ENCODE results near the gene TRIOBP. TPM values are rescaled to one million over a fixed set of nuclear protein-coding genes. Genes with fewer than 3 reads are reported as not detected.
A peak's percentile ranks its signal among the peaks of the same experiment; 100 is the strongest.

The TRIOBP gene
- total RNA-seq, 1 experiment from 2014 or later, result 45.7 TPM

DNA sequence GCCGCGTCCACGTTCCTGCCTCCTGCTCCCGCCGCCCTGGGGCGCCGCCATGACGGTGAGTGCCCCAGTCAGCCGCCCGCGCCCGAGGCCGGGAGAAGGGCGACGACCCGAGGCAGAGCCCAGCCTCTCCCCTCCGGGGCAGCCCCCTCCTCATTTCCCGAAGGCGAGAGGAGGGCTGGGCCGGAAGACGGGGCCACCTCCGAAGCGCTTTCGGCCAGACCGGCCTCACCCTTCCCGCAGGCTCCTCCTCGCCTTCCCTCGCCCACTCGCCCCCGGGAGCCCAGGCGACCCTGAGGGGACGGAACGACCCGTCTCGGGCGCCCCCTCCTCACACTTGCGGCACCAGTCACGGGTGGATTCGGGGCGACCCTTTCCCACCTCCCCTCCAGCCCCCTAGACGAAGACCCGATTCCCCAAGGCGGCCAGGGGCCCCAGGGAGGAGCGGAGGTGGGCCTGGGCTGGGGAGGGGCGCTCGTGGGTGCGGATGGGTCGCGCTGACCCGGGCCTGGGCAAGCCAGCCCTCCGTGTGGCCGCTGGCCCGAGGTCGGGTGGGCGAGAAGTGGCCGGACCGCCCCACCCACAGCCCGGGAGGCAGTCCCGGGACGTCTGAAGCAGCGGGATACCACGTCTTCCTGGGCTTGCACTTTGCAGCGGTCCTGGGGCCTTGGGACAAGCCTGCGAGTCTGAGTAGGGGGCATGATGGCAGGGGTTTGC, 49.7 kb downstream of the TRIOBP start:
- TF ChIP-seq, protein P1, sequence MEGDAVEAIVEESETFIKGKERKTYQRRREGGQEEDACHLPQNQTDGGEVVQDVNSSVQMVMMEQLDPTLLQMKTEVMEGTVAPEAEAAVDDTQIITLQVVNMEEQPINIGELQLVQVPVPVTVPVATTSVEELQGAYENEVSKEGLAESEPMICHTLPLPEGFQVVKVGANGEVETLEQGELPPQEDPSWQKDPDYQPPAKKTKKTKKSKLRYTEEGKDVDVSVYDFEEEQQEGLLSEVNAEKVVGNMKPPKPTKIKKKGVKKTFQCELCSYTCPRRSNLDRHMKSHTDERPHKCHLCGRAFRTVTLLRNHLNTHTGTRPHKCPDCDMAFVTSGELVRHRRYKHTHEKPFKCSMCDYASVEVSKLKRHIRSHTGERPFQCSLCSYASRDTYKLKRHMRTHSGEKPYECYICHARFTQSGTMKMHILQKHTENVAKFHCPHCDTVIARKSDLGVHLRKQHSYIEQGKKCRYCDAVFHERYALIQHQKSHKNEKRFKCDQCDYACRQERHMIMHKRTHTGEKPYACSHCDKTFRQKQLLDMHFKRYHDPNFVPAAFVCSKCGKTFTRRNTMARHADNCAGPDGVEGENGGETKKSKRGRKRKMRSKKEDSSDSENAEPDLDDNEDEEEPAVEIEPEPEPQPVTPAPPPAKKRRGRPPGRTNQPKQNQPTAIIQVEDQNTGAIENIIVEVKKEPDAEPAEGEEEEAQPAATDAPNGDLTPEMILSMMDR (IDR thresholded peaks at IDR 0.05; ENCODE audit: unreplicated experiment), result no peak
- peak overlapping the region; percentile 67 for H3K27ac Mint-ChIP-seq (ENCODE audit: low read depth, unreplicated experiment)
- peaks cover 12% of the 10 kb centered on the region for H3K36me3 Mint-ChIP-seq (ENCODE audit: insufficient read depth, unreplicated experiment)
- no peaks in the 10 kb centered on the region for H3K9me3 Mint-ChIP-seq (ENCODE audit: unreplicated experiment)
- no peaks in the 10 kb centered on the region for H3K27me3 Mint-ChIP-seq (ENCODE audit: insufficient read depth, unreplicated experiment)
- POLR2A ChIA-PET, result interaction anchor here (0.8 to 4.2 kb wide), 4 partner anchors 19 to 65 kb away, joined by 3 to 27 read pairs (median 8); partner anchors contain the start of gene NOL12
- intact Hi-C loops (cut with micrococcal nuclease), result no loop called here
- peaks cover 57% of the 10 kb centered on the region for H3K4me1 Mint-ChIP-seq (ENCODE audit: insufficient read depth, unreplicated experiment)
- CTCF ChIA-PET, result interaction anchor here (0.6 kb wide), 1 partner anchor 82 kb away, joined by 3 read pairs; no protein-coding TSS in a partner anchor
- no peak for DNase-seq (ENCODE audit: unreplicated experiment)
- H3K4me3 Mint-ChIP-seq (ENCODE audit: unreplicated experiment), result peak overlapping the region; percentile 77
- BruUV-seq (replicated peaks), result TSS peak; percentile 28

DNA sequence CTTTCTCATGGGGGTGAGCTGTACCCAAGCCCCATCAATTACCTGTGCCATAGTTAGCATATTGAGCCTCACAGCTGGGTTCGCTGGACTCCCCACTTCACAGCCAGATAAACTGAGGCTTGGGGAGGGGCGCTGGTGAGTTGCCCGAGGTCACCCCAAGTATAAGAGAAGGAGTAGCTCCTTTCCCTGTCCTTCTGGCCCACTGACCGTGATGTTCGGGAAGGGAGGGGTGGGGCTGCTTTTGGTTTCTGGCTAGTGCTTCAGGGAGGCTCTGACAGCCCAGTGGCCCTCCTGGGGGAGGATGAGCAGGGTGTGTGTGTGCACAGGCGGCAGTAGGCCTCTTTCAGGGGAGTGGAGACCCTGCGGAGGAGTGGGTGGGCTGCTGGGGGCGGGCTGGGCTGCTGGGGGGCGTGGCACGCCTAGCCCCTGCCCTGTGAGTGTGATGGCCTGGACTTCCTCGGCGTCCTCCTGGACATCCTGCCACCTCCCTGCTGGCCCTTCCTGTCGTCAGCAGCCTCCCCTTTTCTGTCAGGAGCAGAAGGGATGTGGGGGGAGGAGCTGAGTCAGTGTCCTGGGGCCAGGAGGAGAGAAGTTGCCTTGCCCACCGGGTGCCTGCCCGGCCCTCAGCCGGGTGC, 50.3 kb downstream of the TRIOBP start:
- DNase-seq (ENCODE audit: unreplicated experiment), result peak; percentile 65
- Mint-ChIP-seq H3K36me3 (ENCODE audit: insufficient read depth, unreplicated experiment) (peaks cover 15% of the 10 kb centered on the region), H3K9me3 (ENCODE audit: unreplicated experiment) (no peaks in the 10 kb centered on the region), H3K4me3 (ENCODE audit: unreplicated experiment) (peak overlapping the region; percentile 77), H3K4me1 (ENCODE audit: insufficient read depth, unreplicated experiment) (peaks cover 61% of the 10 kb centered on the region), H3K27me3 (ENCODE audit: insufficient read depth, unreplicated experiment) (no peaks in the 10 kb centered on the region), H3K27ac (ENCODE audit: low read depth, unreplicated experiment) (peak overlapping the region; percentile 67)
- TF ChIP-seq, protein P1 (IDR thresholded peaks at IDR 0.05; ENCODE audit: unreplicated experiment), result no peak
- BruUV-seq (replicated peaks), result no TSS peak
- intact Hi-C loops (cut with micrococcal nuclease), result no loop called here
- ChIA-PET POLR2A (interaction anchor here (0.6 to 4.2 kb wide), 11 partner anchors 19 to 359 kb away, joined by 3 to 27 read pairs (median 4); partner anchors contain the start of genes GCAT, GGA1, NOL12 and PDXP), CTCF (interaction anchor here (0.6 to 0.7 kb wide), 4 partner anchors 29 to 180 kb away, joined by 3 read pairs; no protein-coding TSS in a partner anchor)

DNA sequence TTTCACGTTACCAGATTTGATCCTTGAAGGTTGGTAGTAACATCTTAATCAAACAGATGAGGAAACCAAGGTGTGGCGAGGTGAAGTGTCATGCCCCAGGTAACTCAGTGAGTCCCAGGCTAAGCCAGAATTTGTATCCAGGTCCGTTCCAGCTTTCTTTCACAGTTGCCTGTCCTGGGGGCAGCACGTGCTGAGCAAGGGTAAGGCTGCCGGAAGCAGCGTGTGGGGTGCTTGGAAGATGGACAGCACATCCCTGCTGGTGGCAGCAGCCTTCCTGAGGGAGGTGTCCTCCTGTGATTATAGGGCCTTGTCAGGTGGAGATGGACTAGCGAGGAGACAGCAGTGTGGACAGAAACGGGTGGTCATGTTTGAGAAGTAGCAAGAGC, 50.9 kb downstream of the TRIOBP start:
- peaks cover 61% of the 10 kb centered on the region for H3K4me1 Mint-ChIP-seq (ENCODE audit: insufficient read depth, unreplicated experiment)
- peaks cover 18% of the 10 kb centered on the region for H3K36me3 Mint-ChIP-seq (ENCODE audit: insufficient read depth, unreplicated experiment)
- H3K27me3 Mint-ChIP-seq (ENCODE audit: insufficient read depth, unreplicated experiment), result no peaks in the 10 kb centered on the region
- ChIA-PET POLR2A (interaction anchor here (0.6 to 4.2 kb wide), 10 partner anchors 20 to 359 kb away, joined by 3 to 27 read pairs (median 4); partner anchors contain the start of genes GCAT, GGA1, NOL12 and PDXP), CTCF (interaction anchor here (0.6 to 0.7 kb wide), 4 partner anchors 28 to 180 kb away, joined by 3 read pairs; no protein-coding TSS in a partner anchor)
- H3K27ac Mint-ChIP-seq (ENCODE audit: low read depth, unreplicated experiment), result no peak overlapping the region
- H3K9me3 Mint-ChIP-seq (ENCODE audit: unreplicated experiment), result no peaks in the 10 kb centered on the region
- intact Hi-C loops (cut with micrococcal nuclease), result no loop called here
- TF ChIP-seq, protein P1 (IDR thresholded peaks at IDR 0.05; ENCODE audit: unreplicated experiment), result no peak
- DNase-seq (ENCODE audit: unreplicated experiment), result no peak
- BruUV-seq (replicated peaks), result TSS peak; percentile 14
- H3K4me3 Mint-ChIP-seq (ENCODE audit: unreplicated experiment), result peak overlapping the region; percentile 77

DNA sequence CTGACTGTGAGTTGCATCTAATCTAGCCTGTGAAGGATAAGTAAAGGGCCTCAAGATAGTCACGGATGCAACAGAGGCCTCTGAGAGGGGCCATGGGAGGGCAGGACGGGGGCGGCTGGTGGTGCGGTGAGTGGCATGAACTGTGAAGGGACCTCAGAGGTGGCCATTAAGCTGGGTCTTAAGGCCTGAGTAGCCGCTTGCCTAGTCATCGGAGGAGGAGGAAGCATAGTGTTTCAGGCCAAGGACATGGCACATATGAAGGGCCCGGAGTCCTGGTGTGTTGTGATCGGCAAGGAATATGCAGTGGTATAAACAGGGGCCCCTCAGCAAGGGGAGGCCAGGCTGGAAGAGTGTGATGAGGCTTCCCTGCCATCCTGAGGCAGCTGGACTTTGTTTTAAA, 51.8 kb downstream of the TRIOBP start:
- intact Hi-C loops (cut with micrococcal nuclease), result no loop called here

More for the DNA sequence above, 51.8 kb downstream of the TRIOBP start:
- Mint-ChIP-seq H3K27me3 (ENCODE audit: insufficient read depth, unreplicated experiment) (no peaks in the 10 kb centered on the region), H3K27ac (ENCODE audit: low read depth, unreplicated experiment) (peak overlapping the region; percentile 83), H3K4me3 (ENCODE audit: unreplicated experiment) (peak overlapping the region; percentile 55), H3K36me3 (ENCODE audit: insufficient read depth, unreplicated experiment) (peaks cover 24% of the 10 kb centered on the region), H3K4me1 (ENCODE audit: insufficient read depth, unreplicated experiment) (peaks cover 63% of the 10 kb centered on the region), H3K9me3 (ENCODE audit: unreplicated experiment) (no peaks in the 10 kb centered on the region)
- TF ChIP-seq, protein P1 (IDR thresholded peaks at IDR 0.05; ENCODE audit: unreplicated experiment), result no peak
- CTCF ChIA-PET, result interaction anchor here (0.5 to 0.9 kb wide), 4 partner anchors 15 to 142 kb away, joined by 3 to 4 read pairs (median 3); no protein-coding TSS in a partner anchor
- no peak for DNase-seq (ENCODE audit: unreplicated experiment)
- POLR2A ChIA-PET, result interaction anchor here (1.1 to 5.0 kb wide), 7 partner anchors 11 to 140 kb away, joined by 3 to 55 read pairs (median 9); partner anchors contain the start of genes GCAT, GGA1, NOL12 and PDXP
- no TSS peak for BruUV-seq (replicated peaks)

All from MCF 10A (cell line).